ENCODE data around the gene PGLYRP1. TPM values are rescaled to one million over a fixed set of nuclear protein-coding genes. Genes with fewer than 3 reads are reported as not detected.

The PGLYRP1 gene
- total RNA-seq, 1 donor from 2014 or later = not detected

- Histone ChIP-seq H3K4me3 (no peak overlapping the region), H3K27ac (no peak overlapping the region), H3K9me3 (ENCODE audit: low read depth) (no peaks in the 10 kb centered on the region), H4K20me1 (ENCODE audit: low read depth) (no peaks in the 10 kb centered on the region), H3K36me3 (no peaks in the 10 kb centered on the region), H3F3A (ENCODE audit: low read depth) (no peaks in the 10 kb centered on the region), H3K79me2 (ENCODE audit: low read depth) (no peaks in the 10 kb centered on the region), H3K4me2 (no peak overlapping the region), H3K27me3 (peaks cover 16% of the 10 kb centered on the region), H2AFZ (replicated peaks) (no peak overlapping the region), H3K4me1 (no peaks in the 10 kb centered on the region), H3K9ac (no peak overlapping the region)
- Mint-ChIP-seq H3K4me3 (no peak overlapping the region), H3K4me1 (no peaks in the 10 kb centered on the region), H3K36me3 (no peaks in the 10 kb centered on the region), H3K27me3 (ENCODE audit: insufficient read depth, low read depth) (peaks cover 5% of the 10 kb centered on the region), H3K27ac (no peak overlapping the region), H3K9me3 (peaks cover 42% of the 10 kb centered on the region)
- no peak for DNase-seq (ENCODE audit: low spot score)
- no peak for TF ChIP-seq EZH2phosphoT487 (IDR thresholded peaks at IDR 0.05)
- TF ChIP-seq EZH2 (IDR thresholded peaks at IDR 0.05) = no peak
- no peak for TF ChIP-seq CTCF (IDR thresholded peaks at IDR 0.05)
These were observed 20.7 kb upstream of the PGLYRP1 start for GRCh38 chr19:46043519-46043918.

- H3K4me3 Mint-ChIP-seq = no peak overlapping the region
- no peak for TF ChIP-seq EZH2phosphoT487 (IDR thresholded peaks at IDR 0.05)
- TF ChIP-seq CTCF (IDR thresholded peaks at IDR 0.05) = no peak
- DNase-seq (ENCODE audit: low spot score) = no peak
- Histone ChIP-seq H3K79me2 (ENCODE audit: low read depth) (no peaks in the 10 kb centered on the region), H3K27ac (no peak overlapping the region), H3K9ac (no peak overlapping the region), H3K27me3 (peaks cover 16% of the 10 kb centered on the region), H3K4me2 (no peak overlapping the region), H4K20me1 (ENCODE audit: low read depth) (no peaks in the 10 kb centered on the region), H3K9me3 (ENCODE audit: low read depth) (no peaks in the 10 kb centered on the region), H3K4me1 (no peaks in the 10 kb centered on the region), H3F3A (ENCODE audit: low read depth) (no peaks in the 10 kb centered on the region), H2AFZ (replicated peaks) (no peak overlapping the region), H3K4me3 (no peak overlapping the region), H3K36me3 (no peaks in the 10 kb centered on the region)
- H3K4me1 Mint-ChIP-seq = no peaks in the 10 kb centered on the region
- H3K27ac Mint-ChIP-seq = no peak overlapping the region
- peaks cover 33% of the 10 kb centered on the region for H3K9me3 Mint-ChIP-seq
- peaks cover 5% of the 10 kb centered on the region for H3K27me3 Mint-ChIP-seq (ENCODE audit: insufficient read depth, low read depth)
- no peaks in the 10 kb centered on the region for H3K36me3 Mint-ChIP-seq
These were observed 19.5 kb upstream of the PGLYRP1 start for GRCh38 chr19:46042252-46042883.

GRCh38 chr19:46040952-46041500, 18.2 kb upstream of the PGLYRP1 start, which contains the start of gene IGFL4:
Gene IGFL4 (minus strand): TSS chr19:46041002. CDS start chr19:46040962, 40 bp downstream.
- Histone ChIP-seq H4K20me1 (ENCODE audit: low read depth) (no peaks in the 10 kb centered on the region), H3K4me3 (no peak within 1 kb of the TSS), H3F3A (ENCODE audit: low read depth) (peaks cover 8% of the 10 kb centered on the region), H3K27ac (no peak within 1 kb of the TSS), H2AFZ (replicated peaks) (no peak within 1 kb of the TSS), H3K36me3 (no peaks in the 10 kb centered on the region), H3K4me1 (no peaks in the 10 kb centered on the region), H3K9ac (no peak within 1 kb of the TSS), H3K79me2 (ENCODE audit: low read depth) (no peaks in the 10 kb centered on the region), H3K9me3 (ENCODE audit: low read depth) (no peaks in the 10 kb centered on the region), H3K27me3 (peaks cover 7% of the 10 kb centered on the region), H3K4me2 (no peak within 1 kb of the TSS)
- Mint-ChIP-seq H3K4me3 (no peak within 1 kb of the TSS), H3K4me1 (no peaks in the 10 kb centered on the region), H3K9me3 (peaks cover 31% of the 10 kb centered on the region), H3K36me3 (no peaks in the 10 kb centered on the region), H3K27me3 (ENCODE audit: insufficient read depth, low read depth) (peaks cover 5% of the 10 kb centered on the region), H3K27ac (no peak within 1 kb of the TSS)
- TF ChIP-seq EZH2 (IDR thresholded peaks at IDR 0.05) (no peak), CTCF (IDR thresholded peaks at IDR 0.05) (no peak), EZH2phosphoT487 (IDR thresholded peaks at IDR 0.05) (no peak)
- no peak for DNase-seq (ENCODE audit: low spot score)

Measured in neural progenitor cell (in vitro differentiated cells).